Measurements from ENCODE around the gene KIF6.

Gene KIF6

DNA sequence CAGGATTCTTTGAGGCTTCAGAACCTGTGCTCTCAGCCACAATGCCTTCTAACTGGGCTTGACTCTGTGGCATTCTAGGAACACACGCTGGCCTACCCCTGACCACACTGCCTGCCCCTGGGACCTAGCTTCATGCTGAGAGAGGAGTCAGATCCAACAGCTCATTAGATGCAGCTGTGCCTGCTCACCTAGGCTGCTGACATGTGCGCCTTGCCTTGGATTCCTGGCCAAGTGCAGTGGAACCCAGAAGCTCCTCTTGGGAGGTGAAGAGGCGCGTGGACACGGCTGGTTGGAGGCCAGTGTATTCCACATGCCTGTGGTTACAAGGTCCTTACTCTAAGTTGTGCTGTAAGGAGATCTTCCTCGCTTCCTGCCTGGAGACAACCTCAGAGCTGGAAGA is 378.0 kb downstream of the KIF6 start:
- no peak for DNase-seq (ENCODE audit: low read depth)

DNA sequence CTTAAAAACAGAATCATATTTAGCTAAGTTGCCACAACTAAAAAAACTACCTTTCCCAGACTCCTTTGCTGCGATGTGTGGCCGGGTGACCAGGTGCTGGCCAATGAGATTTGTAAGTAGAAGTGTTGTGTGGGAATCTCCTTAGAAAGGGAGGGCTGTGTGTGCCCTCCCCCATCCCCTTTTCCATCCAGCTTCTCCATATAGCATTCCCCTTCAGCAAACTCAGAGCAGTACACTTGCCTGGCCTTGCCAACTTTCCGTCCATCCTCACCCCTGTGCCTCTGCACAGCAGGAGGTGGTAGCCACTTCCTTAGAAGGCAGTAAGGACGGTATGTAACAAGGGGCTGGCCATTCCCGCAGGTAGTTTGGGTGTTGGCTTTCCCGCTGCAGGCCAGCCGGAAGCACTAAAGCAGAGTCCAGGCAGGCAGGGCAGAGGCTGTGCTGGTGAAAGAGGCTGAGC is 380.4 kb downstream of the KIF6 start:
- DNase-seq (ENCODE audit: low read depth): no peak

DNA sequence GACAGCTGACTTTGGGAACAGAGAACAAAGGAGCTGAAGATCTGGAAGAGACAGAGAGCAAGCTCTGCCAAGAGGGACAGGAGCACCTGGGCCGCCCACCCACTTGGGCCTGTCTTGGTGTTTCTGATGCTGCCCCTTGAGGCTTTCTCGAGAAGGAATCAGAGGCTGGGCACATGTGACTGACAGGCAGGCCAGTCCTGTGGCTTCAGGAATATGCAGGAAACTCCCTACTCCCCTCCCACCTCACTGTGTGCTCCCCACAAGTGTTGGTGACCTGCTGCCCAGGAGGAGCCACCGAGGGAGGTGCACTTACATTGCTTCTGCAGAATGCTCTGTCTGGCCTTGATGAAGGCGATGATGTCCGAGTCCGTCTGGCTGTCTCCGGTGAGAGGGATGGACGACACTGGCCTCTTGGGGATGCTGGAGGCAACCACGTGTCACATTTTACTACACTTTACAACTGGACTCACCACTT is 381.8 kb downstream of the KIF6 start:
- DNase-seq (ENCODE audit: low read depth): no peak

DNA sequence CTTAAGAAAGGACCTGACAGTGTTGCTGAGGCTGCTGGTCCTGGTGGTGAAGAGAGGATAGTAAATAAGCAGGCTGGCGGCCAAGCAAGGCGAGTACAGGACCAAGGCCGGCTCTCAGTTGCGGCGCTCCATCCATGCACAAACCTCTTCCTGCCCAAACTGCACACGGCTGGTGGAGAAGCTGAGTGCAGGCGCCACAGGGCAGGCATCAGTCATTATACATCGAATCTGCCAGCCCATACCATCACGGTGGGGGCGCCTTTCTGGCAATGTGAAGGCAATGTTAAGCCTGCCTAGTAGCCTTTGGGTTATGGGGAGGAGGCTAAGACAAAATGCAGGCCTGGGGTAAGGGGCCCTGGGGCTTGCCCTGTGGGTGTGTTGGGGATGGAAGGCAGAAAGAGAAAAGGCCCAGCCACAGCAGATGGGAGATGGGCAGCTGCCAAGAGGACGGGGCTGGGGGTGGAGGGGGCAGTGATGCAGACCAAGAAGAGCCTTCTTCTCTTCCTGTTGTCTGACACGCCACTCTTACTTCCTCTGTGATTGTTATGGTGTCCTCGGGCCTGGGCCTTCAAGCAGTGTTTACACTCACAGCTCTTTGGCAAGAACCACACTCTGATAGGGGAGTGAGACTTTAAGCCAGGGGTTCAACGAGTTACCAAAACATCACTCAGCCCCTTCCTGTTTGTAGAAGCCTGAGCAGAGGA is 382.4 kb downstream of the KIF6 start:
- no peak for DNase-seq (ENCODE audit: low read depth)

DNA sequence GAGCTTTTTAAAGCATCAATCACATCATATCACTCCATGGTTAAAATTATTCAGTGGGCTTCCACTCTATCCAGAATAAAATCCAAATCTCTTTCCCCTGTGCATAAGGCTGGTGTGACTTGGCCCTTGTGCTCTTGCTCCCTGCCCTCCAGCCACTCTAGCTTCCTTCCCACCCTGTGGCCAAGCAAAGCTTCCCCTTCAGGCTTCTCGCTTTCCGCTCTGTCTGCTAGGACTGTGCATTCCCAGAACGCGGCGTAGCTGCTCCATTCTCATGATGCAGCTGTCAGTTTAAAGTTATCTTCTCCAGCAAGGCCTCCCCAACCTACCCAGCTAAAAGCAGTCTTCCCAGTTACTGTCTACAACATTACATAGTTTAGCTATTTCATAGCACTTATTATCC is 383.3 kb downstream of the KIF6 start:
- no peak for DNase-seq (ENCODE audit: low read depth)

DNA sequence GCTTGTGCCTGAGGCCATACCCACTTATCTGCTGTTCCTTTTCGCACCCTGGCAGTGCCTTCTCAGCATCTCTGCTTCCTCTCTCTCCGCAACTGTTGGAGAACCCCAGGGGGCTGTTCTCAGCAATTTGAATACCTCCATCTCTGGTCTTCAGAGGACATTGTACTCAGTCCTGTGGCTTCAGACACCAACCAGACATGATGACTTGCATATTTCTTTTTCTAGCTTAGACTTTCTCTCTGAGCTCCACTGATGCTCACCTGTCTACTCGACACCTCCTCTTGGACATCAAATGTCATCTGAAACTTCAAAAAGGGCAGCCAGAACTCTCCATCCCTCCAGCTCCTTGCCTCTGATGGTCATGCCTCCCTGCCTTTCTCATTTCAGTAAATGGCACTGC is 383.9 kb downstream of the KIF6 start:
- DNase-seq (ENCODE audit: low read depth): no peak

DNA sequence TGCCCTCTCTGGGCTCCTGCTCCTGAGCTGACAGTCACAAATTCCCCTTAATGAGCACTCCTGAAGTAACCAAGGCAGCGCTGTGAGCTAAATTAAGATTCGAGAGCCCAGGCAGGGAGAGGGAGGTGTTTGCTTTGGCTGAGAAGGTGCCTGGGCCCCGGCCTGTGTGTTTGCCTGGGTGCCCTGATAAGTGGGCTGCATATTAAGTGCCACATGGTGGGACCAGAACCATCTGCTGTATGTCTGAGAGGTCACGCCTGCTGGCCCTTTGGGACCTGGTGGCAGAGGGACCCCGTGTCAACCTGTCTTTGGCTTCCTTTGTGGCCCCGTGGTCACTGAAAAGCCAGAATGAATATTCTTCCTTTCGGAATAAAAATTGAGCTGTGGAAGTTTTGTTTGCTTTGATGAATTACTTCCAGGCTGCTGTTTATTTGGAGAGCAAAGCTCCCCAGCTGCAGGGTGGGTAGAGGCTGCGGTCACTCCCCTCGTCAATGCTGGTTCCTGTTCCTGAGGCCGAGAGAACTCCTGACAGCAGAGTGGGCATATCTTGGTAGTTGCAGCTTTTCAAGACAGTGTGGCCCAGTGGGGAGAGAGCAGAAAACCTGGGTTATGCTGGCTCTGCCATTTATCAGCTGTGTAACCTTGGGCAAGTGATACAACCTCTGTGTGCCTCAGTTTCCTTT is 385.2 kb downstream of the KIF6 start:
- no peak for DNase-seq (ENCODE audit: low read depth)

DNA sequence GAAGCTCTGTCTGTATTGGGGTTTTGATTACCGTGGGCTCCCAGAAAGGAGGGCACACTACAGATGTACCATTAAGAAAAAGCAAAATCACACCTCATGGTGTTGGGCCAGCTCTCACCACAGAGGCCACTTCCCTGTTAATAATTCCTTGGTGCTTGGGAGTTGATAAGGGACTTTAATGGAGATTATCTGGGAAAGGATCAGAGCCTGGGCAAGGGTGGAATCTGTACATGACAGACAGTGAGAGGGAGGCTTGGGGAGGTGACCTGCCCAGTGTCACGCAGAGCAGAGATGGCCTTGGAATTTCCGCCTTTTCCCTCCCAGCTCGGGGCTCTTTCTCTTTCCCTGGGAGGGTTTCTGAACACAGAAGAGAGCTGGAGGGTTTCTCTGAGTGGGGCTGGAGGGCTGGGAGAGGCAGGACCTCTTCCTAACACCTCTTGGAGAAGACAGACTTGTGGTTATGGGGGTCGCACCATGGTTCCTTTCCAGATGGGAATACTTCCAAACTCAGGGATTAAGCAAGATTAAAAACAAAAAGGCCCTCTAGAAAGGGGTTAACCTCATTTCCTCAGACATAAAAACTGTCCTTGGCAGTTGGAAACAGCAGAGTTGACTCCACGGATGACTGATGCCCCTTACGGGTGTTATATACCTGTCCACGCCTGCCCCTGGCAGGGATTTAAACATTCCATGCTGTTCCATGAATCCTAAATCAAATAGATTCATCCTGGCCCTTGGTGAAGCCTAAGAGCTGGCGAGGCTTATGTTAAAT is 385.9 kb downstream of the KIF6 start:
- DNase-seq (ENCODE audit: low read depth): no peak

DNA sequence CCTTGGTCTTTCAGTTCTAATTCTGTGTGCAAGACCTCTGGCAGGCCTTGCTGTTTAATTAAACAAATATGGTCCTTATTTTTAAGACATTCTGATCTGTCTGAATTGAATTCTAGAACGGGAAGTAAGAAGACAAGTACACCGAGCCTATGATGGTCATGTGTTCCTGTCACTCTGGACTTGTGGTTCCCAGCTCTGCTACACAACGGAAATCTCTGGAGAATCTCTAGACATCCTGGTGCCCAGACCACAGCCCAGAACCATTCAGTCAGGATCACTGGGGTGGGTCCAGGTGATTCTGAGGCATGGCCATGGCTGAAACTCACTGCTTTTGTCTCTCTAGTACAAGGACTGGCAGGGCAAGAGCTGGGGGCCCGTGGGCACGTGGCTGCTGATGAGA is 386.8 kb downstream of the KIF6 start:
- no peak for DNase-seq (ENCODE audit: low read depth)

DNA sequence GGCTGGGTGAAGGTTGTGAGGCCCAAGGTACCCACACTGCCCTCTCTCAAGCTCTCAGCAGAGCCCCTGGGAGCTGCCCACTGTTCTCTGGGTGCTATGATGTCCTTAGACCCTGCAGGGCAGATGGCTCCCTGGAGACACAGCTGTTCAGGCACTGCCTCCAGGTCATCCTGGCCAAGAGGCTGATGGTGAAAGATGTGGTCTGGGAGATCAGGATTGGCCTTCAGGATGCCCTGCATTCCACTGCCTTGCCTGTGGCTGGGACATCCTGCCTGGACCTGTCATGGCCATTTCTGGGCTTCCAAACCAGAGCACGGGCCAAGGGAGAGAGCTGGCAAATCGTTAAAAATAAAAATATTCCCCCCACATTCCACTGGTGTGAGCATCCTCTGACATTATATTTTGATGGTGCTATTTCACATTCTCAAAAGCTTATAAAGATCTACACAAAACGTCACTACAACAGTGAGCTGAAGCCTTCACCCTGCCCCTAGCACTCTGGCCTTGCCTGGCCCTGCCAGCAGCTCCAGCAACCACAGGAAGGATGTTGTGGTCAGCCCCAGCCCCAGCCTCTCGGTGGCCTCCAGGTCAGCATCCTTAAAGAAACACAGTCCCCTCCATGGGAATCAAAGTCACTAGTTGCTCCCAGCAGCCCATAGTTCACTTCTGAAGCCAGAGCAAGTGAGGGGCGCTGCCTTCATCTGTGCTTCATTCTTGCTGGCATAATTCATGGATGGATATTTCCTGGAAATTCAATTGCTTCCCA is 389.2 kb downstream of the KIF6 start:
- no peak for DNase-seq (ENCODE audit: low read depth)

DNA sequence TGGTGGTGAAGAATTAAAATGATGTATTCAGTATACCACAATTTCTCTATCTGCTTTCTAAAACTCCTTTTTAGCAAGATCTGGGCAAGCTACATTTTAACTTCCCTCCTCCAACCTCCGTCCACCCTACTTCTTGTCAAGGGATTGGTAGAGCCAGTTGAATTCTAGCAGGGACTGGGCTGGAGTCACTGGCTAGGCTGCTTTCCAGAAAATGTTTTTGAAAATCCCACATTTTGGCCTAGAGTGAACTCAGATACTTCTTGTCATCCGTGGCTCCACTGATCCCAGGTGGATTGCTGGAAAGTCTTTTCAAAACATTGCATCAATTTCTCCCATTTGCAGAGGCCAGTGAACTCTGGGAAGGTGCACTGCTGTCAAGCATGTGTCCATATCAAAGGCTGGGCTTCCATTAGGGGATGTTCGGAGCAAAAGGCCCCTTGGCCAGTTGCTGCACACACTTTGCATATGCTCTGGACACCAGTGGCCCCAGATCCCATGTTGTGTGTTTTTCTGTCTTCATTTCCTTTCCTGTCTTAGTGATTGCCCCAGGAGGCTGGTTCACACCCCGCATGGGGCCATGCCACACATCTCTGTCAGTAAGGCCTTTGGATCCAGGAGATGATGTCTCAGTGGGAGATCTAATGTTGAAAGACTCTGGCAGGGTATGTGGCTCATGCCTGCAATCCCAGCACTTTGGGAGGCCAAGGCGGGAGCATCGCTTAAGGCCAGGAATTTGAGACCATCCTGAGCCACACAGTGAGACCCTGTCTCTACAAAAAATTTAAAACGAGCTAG is 391.4 kb downstream of the KIF6 start:
- no peak for DNase-seq (ENCODE audit: low read depth)

DNA sequence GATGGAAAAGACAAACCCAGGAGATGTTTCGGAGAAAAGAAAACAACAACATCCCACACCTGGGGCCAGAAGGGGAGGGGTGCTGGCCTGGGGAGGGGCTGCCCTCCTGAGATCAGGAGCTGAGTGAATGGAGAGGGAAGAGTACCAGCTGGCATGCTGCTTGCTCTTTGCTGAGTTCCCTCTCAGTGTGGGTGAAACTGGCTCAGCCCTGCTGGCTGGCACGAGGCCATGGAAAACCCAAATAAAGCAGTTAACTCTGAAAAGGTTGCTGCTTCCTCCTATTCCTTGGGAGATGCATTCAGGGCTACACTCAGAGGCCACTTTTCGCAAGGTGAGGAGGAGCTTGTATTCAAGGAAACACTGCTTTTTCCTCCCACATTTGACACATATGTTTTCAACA is 394.7 kb downstream of the KIF6 start:
- no peak for DNase-seq (ENCODE audit: low read depth)

DNA sequence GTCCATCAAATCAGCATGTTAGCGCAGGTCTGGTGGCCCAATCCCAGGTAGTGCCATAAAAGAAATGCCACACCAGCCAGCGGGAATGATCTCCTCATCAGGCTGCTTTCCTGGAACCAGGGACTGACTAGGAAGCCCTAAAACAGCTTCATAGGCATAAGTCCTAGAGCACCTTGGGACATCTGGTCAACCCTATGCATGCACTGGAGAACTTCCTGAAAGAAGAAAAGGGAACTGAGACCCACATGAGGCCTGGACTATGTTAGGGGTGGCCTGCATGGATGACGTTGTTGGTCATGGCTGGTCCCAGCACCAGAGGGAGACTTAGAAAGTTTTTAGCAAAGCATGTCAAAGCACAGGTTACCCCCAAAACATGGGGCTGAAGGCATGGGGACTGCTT is 395.2 kb downstream of the KIF6 start:
- DNase-seq (ENCODE audit: low read depth): no peak

DNA sequence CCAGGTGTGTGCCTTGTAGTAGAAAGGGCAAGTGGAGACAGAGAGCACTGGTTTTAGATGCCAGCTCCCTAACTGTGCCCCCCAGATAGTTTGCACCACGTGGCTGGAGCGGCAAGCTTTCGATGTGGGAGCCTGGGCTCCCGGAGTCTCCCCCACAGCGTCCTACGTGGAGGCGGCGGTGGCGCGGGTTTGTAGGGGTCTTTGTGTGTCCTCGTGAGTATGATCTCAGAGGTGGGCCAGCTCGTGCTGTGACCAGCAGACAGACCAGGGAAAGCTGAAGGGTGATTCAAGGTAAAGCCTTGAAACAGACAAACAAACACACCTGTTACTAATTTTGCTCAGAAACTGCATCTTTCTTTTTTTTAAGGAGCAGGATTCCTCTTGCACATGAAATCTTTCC is 397.1 kb downstream of the KIF6 start:
- DNase-seq (ENCODE audit: low read depth): no peak

DNA sequence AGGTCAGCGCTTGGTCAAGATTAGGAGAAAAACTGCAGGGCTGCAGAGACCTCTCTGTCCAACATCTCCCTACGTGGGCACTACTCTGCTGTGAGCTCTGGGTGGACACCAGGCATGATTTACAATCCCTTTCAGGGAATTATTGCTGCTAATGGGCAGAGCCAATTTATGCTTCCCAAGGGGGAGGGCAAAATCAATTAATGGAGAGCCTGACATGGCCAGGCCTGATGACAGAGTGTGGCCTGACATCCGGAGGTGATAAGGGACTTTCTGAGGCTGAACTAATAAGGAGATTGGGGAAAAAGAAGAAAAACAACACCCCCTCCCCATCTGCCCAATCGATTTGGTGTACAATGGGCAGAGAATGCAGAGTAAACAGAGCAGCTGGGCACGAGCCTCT is 397.7 kb downstream of the KIF6 start:
- DNase-seq (ENCODE audit: low read depth): no peak

DNA sequence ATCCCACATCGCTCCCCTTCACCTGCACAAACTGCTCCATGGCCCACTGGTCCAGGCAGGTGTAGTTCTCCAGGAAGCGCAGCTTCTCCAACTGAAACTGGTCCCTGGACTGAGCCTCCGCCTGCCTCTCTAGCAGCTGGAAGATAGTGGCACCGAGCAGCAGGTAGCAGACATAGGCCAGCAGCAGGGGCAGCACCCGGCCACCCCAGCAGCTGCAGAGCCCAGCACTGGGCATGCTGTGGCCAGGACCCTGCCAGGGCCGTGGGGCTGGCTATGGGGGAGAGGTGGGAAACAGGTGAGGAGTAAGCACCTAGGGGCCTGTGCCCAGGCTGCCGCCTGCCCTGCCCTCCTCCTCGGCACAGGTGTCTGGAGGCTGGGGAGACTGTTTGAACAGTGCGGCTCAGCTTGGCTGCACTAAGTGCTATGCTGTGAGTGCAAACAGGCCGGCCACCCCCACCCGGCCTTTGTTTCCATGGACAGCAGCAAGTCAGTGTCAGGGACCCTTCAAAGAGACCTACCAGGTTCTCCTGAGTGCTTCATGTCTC is 402.8 kb downstream of the KIF6 start, which contains the start of gene KCNK16:
Gene KCNK16, minus strand, starts transcription at position 397 of the 545 bp plus-strand sequence. Its CDS starts 162 bp downstream, at position 235.
- no peak for DNase-seq (ENCODE audit: low read depth)

DNA sequence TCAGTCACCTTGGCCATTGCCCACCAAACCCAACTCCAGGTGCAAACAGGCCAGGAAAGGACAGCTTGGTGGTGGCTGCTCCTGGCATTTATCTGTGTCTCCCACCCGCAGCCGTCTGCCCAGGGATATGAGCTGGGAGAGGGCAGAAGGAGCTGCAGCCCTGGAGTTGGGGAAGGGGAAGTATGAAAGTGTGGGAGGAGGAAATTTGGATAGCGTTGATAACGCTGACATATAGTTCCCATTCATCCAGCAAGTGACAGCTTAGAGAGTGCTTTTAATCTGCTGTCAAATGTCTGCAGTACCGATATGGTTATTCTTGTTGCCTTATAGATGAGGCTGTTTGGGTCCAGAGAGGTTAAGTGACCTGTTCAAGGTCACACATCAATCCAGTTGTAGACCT is 403.4 kb downstream of the KIF6 start:
- DNase-seq (ENCODE audit: low read depth): no peak

DNA sequence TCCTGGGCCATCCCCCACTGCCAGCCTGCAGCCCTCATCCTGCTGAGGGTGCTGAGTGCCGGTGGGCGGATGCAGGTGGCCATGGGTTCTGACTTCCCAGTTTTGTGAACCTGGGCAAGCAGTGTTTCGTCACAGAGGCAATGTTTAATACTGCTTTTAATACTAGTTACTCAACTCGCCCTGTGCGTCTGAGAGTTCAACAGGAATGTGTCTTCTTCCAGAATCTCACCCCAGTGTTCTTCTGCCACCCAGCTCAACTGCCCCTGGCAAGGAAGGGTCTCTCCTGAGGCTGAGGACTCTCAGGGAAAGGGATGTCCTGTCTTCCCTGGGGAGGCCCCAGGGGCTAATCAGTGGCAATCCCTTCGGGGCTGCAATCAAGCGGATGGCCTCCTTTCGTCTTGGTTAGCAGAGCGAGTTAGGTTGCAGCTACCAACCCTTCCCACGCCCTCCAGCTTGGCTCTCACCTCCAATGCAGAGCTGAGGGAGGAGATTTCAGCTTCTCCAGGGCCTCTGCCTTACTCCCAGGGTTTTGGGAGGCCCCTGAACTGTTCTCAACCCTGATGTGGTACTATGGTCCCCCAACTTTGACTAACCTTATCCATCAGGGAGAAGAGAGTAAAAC is 404.7 kb downstream of the KIF6 start:
- DNase-seq (ENCODE audit: low read depth): no peak

DNA sequence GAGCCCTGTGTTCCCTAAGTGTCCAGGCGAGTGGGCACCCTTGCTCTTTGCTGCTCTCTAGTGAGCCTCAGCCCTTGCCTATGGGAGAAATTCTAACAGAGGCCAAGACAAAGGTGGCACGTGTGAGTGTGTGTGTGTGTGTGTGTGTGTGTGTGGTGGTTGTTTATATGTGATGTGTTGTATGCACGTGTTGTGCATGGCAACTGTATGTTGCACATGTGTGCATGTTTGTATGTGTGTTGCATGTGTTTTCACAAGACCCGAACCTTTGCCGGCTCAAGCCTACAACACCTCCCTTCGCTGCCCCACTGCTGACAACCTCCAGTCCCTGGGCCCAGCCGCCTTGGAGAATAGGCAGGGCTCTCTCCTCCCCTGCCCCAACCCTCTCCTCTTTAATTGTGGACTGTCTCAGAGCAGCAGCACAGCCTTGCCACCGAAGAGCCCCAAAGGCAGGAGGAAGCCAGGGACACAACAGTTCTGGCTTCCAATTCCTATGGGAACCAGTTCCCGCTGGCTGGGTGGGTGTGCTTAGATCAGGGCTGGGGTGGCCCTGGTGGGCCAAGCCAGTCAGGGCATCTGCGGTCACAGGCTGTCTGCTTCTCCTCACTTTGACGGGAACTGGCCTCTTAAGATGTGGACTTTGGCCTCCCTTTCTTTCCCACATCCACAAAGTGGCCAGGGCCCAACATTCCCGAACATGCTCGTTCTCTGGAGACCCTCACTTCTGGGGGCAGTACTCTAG is 405.4 kb downstream of the KIF6 start:
- DNase-seq (ENCODE audit: low read depth): no peak

DNA sequence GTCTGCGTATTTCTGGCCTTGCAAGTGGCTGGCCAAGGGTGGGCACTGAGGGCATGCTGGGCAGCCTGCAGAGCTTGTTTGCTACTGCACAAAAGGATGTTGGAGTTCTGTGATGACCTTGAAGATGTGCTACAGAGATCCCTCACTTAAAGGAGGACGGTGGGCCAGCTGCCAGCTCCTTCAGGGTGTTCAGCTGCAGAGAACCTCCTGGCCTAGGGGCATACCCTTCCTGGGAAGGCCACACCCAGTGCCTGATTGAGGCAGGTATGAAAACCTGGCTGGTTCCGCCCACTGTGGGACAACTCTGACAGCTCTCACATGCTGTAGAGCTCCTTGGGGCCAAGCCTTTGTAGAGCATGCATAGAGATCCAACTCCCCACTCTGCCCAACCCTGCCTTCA is 408.0 kb downstream of the KIF6 start:
- DNase-seq (ENCODE audit: low read depth): no peak

Measured in T-helper 22 cell (primary cell).